H1 (cell line): ENCODE measurements around the gene ZNF776. TPM values are rescaled to one million over a fixed set of nuclear protein-coding genes. Genes with fewer than 3 reads are reported as not detected.

ENCODE experiments used
- CTCF ChIA-PET: fragments of 300-600 bp; sonication (Branson Sonifier 250); formaldehyde crosslinking; loops from one replicate; lab custom pipeline; 2021; ENCODE audit not compliant: partially characterized antibody; lab: Charles Lee
- POLR2A ChIA-PET: fragments of 300-600 bp; sonication (Branson Sonifier 250); formaldehyde crosslinking; loops from one replicate; lab custom pipeline; 2021; ENCODE audit warnings: inconsistent platforms; ENCODE audit not compliant: partially characterized antibody; lab: Charles Lee
- DNase-seq, 2 experiments: peaks; one replicate each; pipeline versions ENCODE4 v3.0.0 to v3.0.0-alpha.2; 2010 to 2022; ENCODE audit warnings: low spot score in 2 of 2, low read depth in 1 of 2, mixed read lengths in 1 of 2
- FAIRE-seq: peaks from 2 replicates; lab custom pipeline; 2011; peaks lifted over from hg19 to GRCh38; lab: Jason Lieb, UNC
- H2AFZ ChIP-seq: 2 replicates; pipeline ENCODE4 v1.8.1; 2012; ENCODE audit warnings: low read length, inconsistent platforms
- H2AK5ac ChIP-seq: 2 replicates; pipeline ENCODE4 v1.6.1; 2013; ENCODE audit warnings: low read depth, low read length
- H2BK120ac ChIP-seq: replicated peaks from 2 replicates; pipeline ENCODE3; 2013; ENCODE audit warnings: low read depth, low read length, inconsistent platforms
- H2BK12ac ChIP-seq: 2 replicates; pipeline ENCODE4 v1.6.1; 2013; ENCODE audit warnings: low read depth, low read length
- H2BK15ac ChIP-seq: 2 replicates; pipeline ENCODE4 v1.6.1; 2013; ENCODE audit warnings: low read length
- H2BK20ac ChIP-seq: 2 replicates; pipeline ENCODE4 v1.6.1; 2013; ENCODE audit warnings: low read length
- H2BK5ac ChIP-seq: 2 replicates; pipeline ENCODE4 v1.6.1; 2013; ENCODE audit warnings: low read depth, low read length
- H3K14ac ChIP-seq: 2 replicates; pipeline ENCODE4 v1.6.1; 2013; ENCODE audit warnings: inconsistent platforms; ENCODE audit not compliant: insufficient read length
- H3K18ac ChIP-seq: 2 replicates; pipeline ENCODE4 v1.6.1; 2013; ENCODE audit warnings: low read length; ENCODE audit errors: extremely low read depth
- H3K23ac ChIP-seq: 2 replicates; pipeline ENCODE4 v1.6.1; 2013; ENCODE audit warnings: inconsistent platforms; ENCODE audit not compliant: insufficient read length
- H3K23me2 ChIP-seq: 2 replicates; pipeline ENCODE4 v1.6.1; 2013; ENCODE audit warnings: low read depth, low read length
- H3K27ac ChIP-seq: 2 replicates; pipeline ENCODE4 v1.6.1; 2011; ENCODE audit warnings: low read depth, low read length, inconsistent platforms
- H3K27me3 ChIP-seq, 4 experiments: replicated peaks in 1 of 4; 1 replicate in 1 of 4; 2 replicates in 3 of 4; pipeline versions ENCODE4 v1.6.1 to v1.8.1; 2011 to 2013; ENCODE audit warnings: low read length in 3 of 4, mild to moderate bottlenecking in 3 of 4, inconsistent platforms in 2 of 4, mixed read lengths in 2 of 4, moderate library complexity in 1 of 4; ENCODE audit not compliant: control insufficient read depth in 3 of 4, insufficient read depth in 3 of 4; ENCODE audit errors: extremely low read depth in 1 of 4
- H3K36me3 ChIP-seq, 4 experiments: 2 replicates each; pipeline versions ENCODE4 v1.6.1 to v1.8.1; 2011 to 2013; ENCODE audit warnings: mild to moderate bottlenecking in 4 of 4, low read length in 3 of 4, moderate library complexity in 2 of 4, control low read depth in 1 of 4, inconsistent platforms in 1 of 4; ENCODE audit not compliant: insufficient read depth in 4 of 4, control insufficient read depth in 2 of 4
- H3K4ac ChIP-seq: replicated peaks from 2 replicates; pipeline ENCODE3; 2013; ENCODE audit warnings: low read length, low read depth, mixed read lengths, inconsistent platforms; ENCODE audit not compliant: insufficient read length
- H3K4me1 ChIP-seq, 4 experiments: replicated peaks in 1 of 4; 1 replicate in 1 of 4; 2 replicates in 3 of 4; pipeline versions ENCODE4 v1.6.1 to v1.8.1; 2011 to 2013; ENCODE audit warnings: low read length in 3 of 4, inconsistent platforms in 2 of 4, mixed read lengths in 1 of 4; ENCODE audit not compliant: insufficient read depth in 4 of 4, control insufficient read depth in 3 of 4
- H3K4me2 ChIP-seq, 2 experiments: 2 replicates each; pipeline versions ENCODE4 v1.6.1 to v1.8.1; 2011 to 2013; ENCODE audit warnings: low read depth in 2 of 2, low read length in 2 of 2, control low read depth in 1 of 2, inconsistent platforms in 1 of 2, mild to moderate bottlenecking in 1 of 2; ENCODE audit not compliant: insufficient read depth in 1 of 2
- H3K4me3 ChIP-seq, 4 experiments: fragments of 200-600, 300-600 bp in 1 of 4; sonication (generic), shearing (Covaris generic), sonication (Bioruptor Twin) in 1 of 4; 2 replicates each; pipeline versions ENCODE4 v1.5.1 to v1.8.1; 2011 to 2016; ENCODE audit warnings: low read length in 4 of 4, low read depth in 3 of 4, control low read depth in 2 of 4, inconsistent platforms in 2 of 4, mild to moderate bottlenecking in 2 of 4, mixed read lengths in 1 of 4, moderate library complexity in 1 of 4; ENCODE audit not compliant: insufficient read depth in 2 of 4; ENCODE audit errors: extremely low read depth in 1 of 4
- H3K56ac ChIP-seq: replicated peaks from 2 replicates; pipeline ENCODE3; 2013; ENCODE audit warnings: low read depth, mild to moderate bottlenecking, mixed read lengths, low read length, inconsistent platforms; ENCODE audit not compliant: insufficient read length
- H3K79me1 ChIP-seq: 2 replicates; pipeline ENCODE4 v1.6.1; 2013; ENCODE audit warnings: low read depth, low read length, control low read depth
- H3K79me2 ChIP-seq, 2 experiments: 2 replicates each; pipeline versions ENCODE4 v1.6.1 to v1.8.1; 2012 to 2013; ENCODE audit warnings: low read length in 2 of 2, mild to moderate bottlenecking in 2 of 2, inconsistent platforms in 1 of 2; ENCODE audit not compliant: insufficient read depth in 2 of 2, control insufficient read depth in 1 of 2
- H3K9ac ChIP-seq, 4 experiments: replicated peaks in 1 of 4; 1 replicate in 1 of 4; 2 replicates in 3 of 4; pipeline versions ENCODE4 v1.6.1 to v1.8.1; 2011 to 2013; ENCODE audit warnings: low read depth in 3 of 4, low read length in 3 of 4, control low read depth in 2 of 4, mild to moderate bottlenecking in 2 of 4, moderate library complexity in 2 of 4, inconsistent platforms in 1 of 4; ENCODE audit errors: extremely low read depth in 1 of 4
- H3K9me3 ChIP-seq, 2 experiments: 2 replicates each; pipeline versions ENCODE4 v1.6.1 to v1.8.1; 2012 to 2013; ENCODE audit warnings: mild to moderate bottlenecking in 2 of 2, moderate library complexity in 2 of 2, control low read depth in 1 of 2, inconsistent platforms in 1 of 2, low read depth in 1 of 2, low read length in 1 of 2, mixed read lengths in 1 of 2; ENCODE audit not compliant: insufficient read depth in 2 of 2
- H4K20me1 ChIP-seq, 2 experiments: replicated peaks in 1 of 2; 2 replicates each; pipeline versions ENCODE3 to v1.8.1; 2011 to 2013; ENCODE audit warnings: inconsistent platforms in 2 of 2, low read length in 2 of 2, mild to moderate bottlenecking in 1 of 2; ENCODE audit not compliant: insufficient read depth in 2 of 2, control insufficient read depth in 1 of 2
- H4K5ac ChIP-seq: 2 replicates; pipeline ENCODE4 v1.6.1; 2013; ENCODE audit warnings: low read length, low read depth, mixed read lengths, inconsistent platforms; ENCODE audit not compliant: insufficient read length
- H4K8ac ChIP-seq: 2 replicates; pipeline ENCODE4 v1.8.0; 2013; ENCODE audit warnings: mild to moderate bottlenecking, moderate library complexity, low read length, inconsistent platforms; ENCODE audit not compliant: insufficient read depth; ENCODE audit errors: extremely low read depth
- H4K91ac ChIP-seq: replicated peaks from 2 replicates; pipeline ENCODE3; 2013; ENCODE audit warnings: low read length, mixed read lengths, inconsistent platforms; ENCODE audit not compliant: insufficient read length
- CBX8 ChIP-seq: fragments of 300-800, 300-1000 bp; sonication (generic); IDR thresholded peaks from 2 replicates; pipeline ENCODE4 v1.7.1; 2016; ENCODE audit warnings: low read depth, low read length, borderline replicate concordance
- CHD2 ChIP-seq: IDR thresholded peaks from 2 replicates; pipeline ENCODE4 v1.6.1; 2012; ENCODE audit warnings: low read length, improper control_type of control experiment
- KDM4A ChIP-seq: IDR thresholded peaks from one replicate; pipeline ENCODE4 v1.7.1; 2012; ENCODE audit warnings: low read depth, mild to moderate bottlenecking, moderate library complexity, low read length, inconsistent platforms; ENCODE audit not compliant: severe bottlenecking
- MAX ChIP-seq: IDR thresholded peaks from 2 replicates; pipeline ENCODE4 v1.6.1; 2012; ENCODE audit warnings: inconsistent platforms
- NRF1 ChIP-seq: IDR thresholded peaks from 2 replicates; pipeline ENCODE4 v1.6.1; 2011; ENCODE audit warnings: mild to moderate bottlenecking, low read depth, low read length, improper control_type of control experiment
- PHF8 ChIP-seq: fragments of 200-600 bp; sonication (generic); conservative IDR thresholded peaks from 2 replicates; pipeline ENCODE4 v1.7.1; 2012; ENCODE audit warnings: low read depth, mild to moderate bottlenecking, inconsistent platforms, low read length, moderate library complexity
- POLR2AphosphoS5 ChIP-seq: IDR thresholded peaks from 2 replicates; pipeline ENCODE4 v1.6.1; 2011; ENCODE audit warnings: low read depth, low read length
- RNF2 ChIP-seq: fragments of 200-900, 300-1000 bp; sonication (generic); IDR thresholded peaks from 2 replicates; pipeline ENCODE4 v1.7.1; 2016; ENCODE audit warnings: borderline replicate concordance, low read depth, mild to moderate bottlenecking, antibody characterized with exemption, low read length; ENCODE audit not compliant: poor library complexity, severe bottlenecking; ENCODE audit errors: missing control alignments
- SIN3A ChIP-seq, 2 experiments: IDR thresholded peaks in 1 of 2; conservative IDR thresholded peaks in 1 of 2; 2 replicates each; pipeline ENCODE4 v1.6.1; 2011 to 2012; ENCODE audit warnings: low read length in 2 of 2, improper control_type of control experiment in 1 of 2, low read depth in 1 of 2, mild to moderate bottlenecking in 1 of 2
- SP4 ChIP-seq: IDR thresholded peaks from 2 replicates; pipeline ENCODE4 v1.6.1; 2012; ENCODE audit warnings: low read length, inconsistent platforms
- SRF ChIP-seq: IDR thresholded peaks from 2 replicates; pipeline ENCODE4 v1.6.1; 2011; ENCODE audit warnings: mild to moderate bottlenecking, low read depth, low read length, moderate library complexity
- polyA plus RNA-seq, 7 experiments: library from polyadenylated mRNA; depleted of rRNA in 3 of 7; stranded (reverse) in 5 of 7; unstranded in 2 of 7; fragments of >200 nt in 5 of 7; fragments of 200-250 nt in 2 of 7; gene quantifications; 1 replicate in 5 of 7; 2 replicates in 1 of 7; 4 replicates in 1 of 7; pipeline versions ENCODE4 v1.2.1 to v1.2.3, GENCODE V29; 2011 to 2013; ENCODE audit warnings: missing spikeins in 2 of 7, mixed read lengths in 2 of 7
- total RNA-seq: library from RNA; stranded (reverse); fragmentation: NEBNext Ultra II Directional; extraction: Animal tissue kit (Norgen Biotek cat#: 25700); gene quantifications from 2 replicates; pipeline ENCODE4 v1.2.1, GENCODE V29; 2021

Gene ZNF776
- total and polyA plus RNA-seq, 2 of the 8 experiments (the other 6 are each of a cell fraction or from before 2014, with no cell fraction given): 7.8 to 20.5 TPM

- Histone ChIP-seq H3K56ac (no peak overlapping the region), H4K91ac (no peak overlapping the region), H3K27me3 (no peaks in the 10 kb centered on the region), H3K9me3 (no peaks in the 10 kb centered on the region), H3K27ac (no peak overlapping the region), H2BK15ac (no peak overlapping the region), H3K4me1 (peaks cover 0 to 2% (median 0%) of the 10 kb centered on the region in 4 experiments; a peak in 1 of 7 replicates), H2AFZ (no peak overlapping the region), H3K9ac (no peak overlapping the region), H3K79me2 (peaks cover 3 to 4% of the 10 kb centered on the region in 2 experiments; a peak in 2 of 4 replicates), H4K20me1 (peaks cover 0 to 9% of the 10 kb centered on the region in 2 experiments), H3K23me2 (no peaks in the 10 kb centered on the region), H3K4me2 (no peak overlapping the region), H2BK12ac (no peak overlapping the region), H2BK20ac (no peak overlapping the region), H2AK5ac (no peak overlapping the region), H4K8ac (no peak overlapping the region), H3K4ac (no peak overlapping the region), H2BK5ac (no peak overlapping the region), H3K36me3 (peaks cover 0 to 7% (median 2%) of the 10 kb centered on the region in 4 experiments; a peak in 4 of 8 replicates), H3K23ac (no peak overlapping the region), H2BK120ac (no peak overlapping the region), H3K79me1 (no peaks in the 10 kb centered on the region; the same call in 1 of the 2 replicates), H3K14ac (no peak overlapping the region), H3K4me3 (no peak overlapping the region), H4K5ac (no peak overlapping the region), H3K18ac (no peak overlapping the region)
- no peak for TF ChIP-seq KDM4A
- TF ChIP-seq POLR2AphosphoS5: no peak
- TF ChIP-seq CHD2: no peak
- TF ChIP-seq SRF: no peak
- TF ChIP-seq SIN3A (conservative IDR thresholded peaks at IDR 0.05 in 1 of 2, IDR thresholded peaks at IDR 0.05 in 1 of 2; ENCODE audit: low read depth in 1 of 2, low read length in 2 of 2): no peak
- TF ChIP-seq SP4: no peak
- no peak for TF ChIP-seq RNF2
- no peak for TF ChIP-seq MAX
- TF ChIP-seq CBX8: no peak
- no peak for TF ChIP-seq NRF1
- TF ChIP-seq PHF8: no peak
- DNase-seq: no peak
- ChIA-PET CTCF (no interaction called here), POLR2A (interaction anchor here (0.6 kb wide), 1 partner anchor 45 kb away, joined by 5 read pairs; no protein-coding TSS in a partner anchor)
- no peak for FAIRE-seq
Measured at GRCh38 chr19:57788114-57788692, 41.6 kb downstream of the ZNF776 start.
